ENCODE data around the gene SNX24. TPM values are rescaled to one million over a fixed set of nuclear protein-coding genes. Genes with fewer than 3 reads are reported as not detected.
A peak's percentile ranks its signal among the peaks of the same experiment; 100 is the strongest.

The SNX24 gene
- total RNA-seq, 2 experiments from 2014 or later, result 2.2 to 6.4 TPM

- Mint-ChIP-seq H3K4me1 (no peaks in the 10 kb centered on the region), H3K36me3 (ENCODE audit: low read depth) (no peaks in the 10 kb centered on the region), H3K9me3 (no peaks in the 10 kb centered on the region), H3K27ac (no peak overlapping the region), H3K4me3 (no peak overlapping the region), H3K27me3 (no peaks in the 10 kb centered on the region)
- ChIA-PET POLR2A (no interaction called here), CTCF (no interaction called here)
- no peak for DNase-seq
These were observed 139.7 kb downstream of the SNX24 start for GRCh38 chr5:122985006-122985700.

- Mint-ChIP-seq H3K9me3 (no peaks in the 10 kb centered on the region), H3K4me1 (no peaks in the 10 kb centered on the region), H3K36me3 (ENCODE audit: low read depth) (no peaks in the 10 kb centered on the region), H3K27ac (no peak overlapping the region), H3K27me3 (no peaks in the 10 kb centered on the region), H3K4me3 (no peak overlapping the region)
- DNase-seq, result no peak
- ChIA-PET CTCF (no interaction called here), POLR2A (no interaction called here)
These were observed 140.7 kb downstream of the SNX24 start for GRCh38 chr5:122985954-122986721.

- Mint-ChIP-seq H3K4me3 (no peak overlapping the region), H3K9me3 (no peaks in the 10 kb centered on the region)
- CTCF ChIA-PET, result interaction anchor here (1.1 kb wide), 1 partner anchor 14 kb away, joined by 3 read pairs; no protein-coding TSS in a partner anchor
These were observed 150.7 kb downstream of the SNX24 start for GRCh38 chr5:122996091-122996490.

GRCh38 chr5:122997294-122997693, 151.9 kb downstream of the SNX24 start:
- H3K9me3 Mint-ChIP-seq, result no peaks in the 10 kb centered on the region
- no peaks in the 10 kb centered on the region for H3K4me1 Mint-ChIP-seq
- H3K27me3 Mint-ChIP-seq, result no peaks in the 10 kb centered on the region
- H3K4me3 Mint-ChIP-seq, result no peak overlapping the region
- H3K27ac Mint-ChIP-seq, result no peak overlapping the region
- no peaks in the 10 kb centered on the region for H3K36me3 Mint-ChIP-seq (ENCODE audit: low read depth)
- ChIA-PET CTCF (no interaction called here), POLR2A (no interaction called here)
- no peak for DNase-seq

More at GRCh38 chr5:122996091-122996490, 150.7 kb downstream of the SNX24 start:
- no peaks in the 10 kb centered on the region for H3K36me3 Mint-ChIP-seq (ENCODE audit: low read depth)
- DNase-seq, result no peak
- POLR2A ChIA-PET, result no interaction called here
- no peak overlapping the region for H3K27ac Mint-ChIP-seq
- H3K27me3 Mint-ChIP-seq, result no peaks in the 10 kb centered on the region
- H3K4me1 Mint-ChIP-seq, result no peaks in the 10 kb centered on the region

GRCh38 chr5:122999947-123000563, 154.6 kb downstream of the SNX24 start:
- H3K36me3 Mint-ChIP-seq (ENCODE audit: low read depth), result no peaks in the 10 kb centered on the region
- POLR2A ChIA-PET, result no interaction called here
- no peaks in the 10 kb centered on the region for H3K4me1 Mint-ChIP-seq
- no peaks in the 10 kb centered on the region for H3K27me3 Mint-ChIP-seq
- CTCF ChIA-PET, result no interaction called here
- H3K9me3 Mint-ChIP-seq, result no peaks in the 10 kb centered on the region
- H3K4me3 Mint-ChIP-seq, result no peak overlapping the region
- DNase-seq, result peak; percentile 40
- no peak overlapping the region for H3K27ac Mint-ChIP-seq

GRCh38 chr5:123000731-123001130, 155.3 kb downstream of the SNX24 start:
- no peak overlapping the region for H3K27ac Mint-ChIP-seq
- POLR2A ChIA-PET, result no interaction called here

GRCh38 chr5:123001808-123002207, 156.4 kb downstream of the SNX24 start:
- H3K36me3 Mint-ChIP-seq (ENCODE audit: low read depth), result no peaks in the 10 kb centered on the region
- H3K9me3 Mint-ChIP-seq, result no peaks in the 10 kb centered on the region
- ChIA-PET CTCF (no interaction called here), POLR2A (no interaction called here)
- H3K27me3 Mint-ChIP-seq, result no peaks in the 10 kb centered on the region
- H3K4me1 Mint-ChIP-seq, result no peaks in the 10 kb centered on the region
- H3K27ac Mint-ChIP-seq, result no peak overlapping the region
- DNase-seq, result no peak
- no peak overlapping the region for H3K4me3 Mint-ChIP-seq

More at GRCh38 chr5:123000731-123001130, 155.3 kb downstream of the SNX24 start:
- no peaks in the 10 kb centered on the region for H3K4me1 Mint-ChIP-seq
- H3K36me3 Mint-ChIP-seq (ENCODE audit: low read depth), result no peaks in the 10 kb centered on the region
- no peak overlapping the region for H3K4me3 Mint-ChIP-seq
- H3K27me3 Mint-ChIP-seq, result no peaks in the 10 kb centered on the region
- CTCF ChIA-PET, result no interaction called here
- DNase-seq, result no peak
- no peaks in the 10 kb centered on the region for H3K9me3 Mint-ChIP-seq

GRCh38 chr5:123007182-123007581, 161.8 kb downstream of the SNX24 start:
- ChIA-PET CTCF (interaction anchor here (0.7 kb wide), 1 partner anchor 370 kb away, joined by 6 read pairs; no protein-coding TSS in a partner anchor), POLR2A (no interaction called here)
- no peak overlapping the region for H3K27ac Mint-ChIP-seq
- no peak overlapping the region for H3K4me3 Mint-ChIP-seq
- no peaks in the 10 kb centered on the region for H3K36me3 Mint-ChIP-seq (ENCODE audit: low read depth)
- DNase-seq, result no peak
- H3K9me3 Mint-ChIP-seq, result no peaks in the 10 kb centered on the region
- no peaks in the 10 kb centered on the region for H3K4me1 Mint-ChIP-seq
- no peaks in the 10 kb centered on the region for H3K27me3 Mint-ChIP-seq

GRCh38 chr5:123007754-123008153, 162.3 kb downstream of the SNX24 start:
- Mint-ChIP-seq H3K27me3 (no peaks in the 10 kb centered on the region), H3K27ac (no peak overlapping the region), H3K4me3 (no peak overlapping the region), H3K4me1 (no peaks in the 10 kb centered on the region), H3K9me3 (no peaks in the 10 kb centered on the region), H3K36me3 (ENCODE audit: low read depth) (no peaks in the 10 kb centered on the region)
- POLR2A ChIA-PET, result no interaction called here
- CTCF ChIA-PET, result no interaction called here
- DNase-seq, result no peak

- Mint-ChIP-seq H3K36me3 (ENCODE audit: low read depth) (no peaks in the 10 kb centered on the region), H3K9me3 (peaks cover 2% of the 10 kb centered on the region), H3K4me1 (no peaks in the 10 kb centered on the region), H3K27me3 (no peaks in the 10 kb centered on the region), H3K27ac (no peak overlapping the region), H3K4me3 (no peak overlapping the region)
- POLR2A ChIA-PET, result no interaction called here
- CTCF ChIA-PET, result no interaction called here
- no peak for DNase-seq
These were observed 166.9 kb downstream of the SNX24 start for GRCh38 chr5:123012321-123012720.

- Mint-ChIP-seq H3K4me1 (no peaks in the 10 kb centered on the region), H3K9me3 (peaks cover 2% of the 10 kb centered on the region), H3K36me3 (ENCODE audit: low read depth) (no peaks in the 10 kb centered on the region), H3K27ac (no peak overlapping the region), H3K4me3 (no peak overlapping the region), H3K27me3 (no peaks in the 10 kb centered on the region)
- no peak for DNase-seq
- CTCF ChIA-PET, result no interaction called here
- POLR2A ChIA-PET, result no interaction called here
These were observed 169.3 kb downstream of the SNX24 start for GRCh38 chr5:123014689-123015088.

GRCh38 chr5:123028222-123028621, 182.8 kb downstream of the SNX24 start:
- H3K36me3 Mint-ChIP-seq (ENCODE audit: low read depth), result no peaks in the 10 kb centered on the region
- no peak overlapping the region for H3K4me3 Mint-ChIP-seq
- H3K27me3 Mint-ChIP-seq, result peaks cover 16% of the 10 kb centered on the region
- CTCF ChIA-PET, result no interaction called here
- POLR2A ChIA-PET, result no interaction called here
- H3K4me1 Mint-ChIP-seq, result no peaks in the 10 kb centered on the region
- no peaks in the 10 kb centered on the region for H3K9me3 Mint-ChIP-seq
- H3K27ac Mint-ChIP-seq, result no peak overlapping the region
- no peak for DNase-seq

GRCh38 chr5:123033157-123033671, 187.8 kb downstream of the SNX24 start:
- Mint-ChIP-seq H3K27me3 (peaks cover 54% of the 10 kb centered on the region), H3K27ac (no peak overlapping the region), H3K36me3 (ENCODE audit: low read depth) (no peaks in the 10 kb centered on the region), H3K4me3 (no peak overlapping the region), H3K4me1 (peaks cover 10% of the 10 kb centered on the region), H3K9me3 (no peaks in the 10 kb centered on the region)
- ChIA-PET CTCF (no interaction called here), POLR2A (no interaction called here)
- no peak for DNase-seq
